HG03066 (cell line): ENCODE data around the gene FIBCD1.

Experiments
- ATAC-seq: cut with Tn5 transposase; IDR thresholded peaks from one replicate; pipeline ENCODE4 v1.9.1; 2021; ENCODE audit warnings: low read depth; ENCODE audit not compliant: unreplicated experiment

FIBCD1 gene

DNA sequence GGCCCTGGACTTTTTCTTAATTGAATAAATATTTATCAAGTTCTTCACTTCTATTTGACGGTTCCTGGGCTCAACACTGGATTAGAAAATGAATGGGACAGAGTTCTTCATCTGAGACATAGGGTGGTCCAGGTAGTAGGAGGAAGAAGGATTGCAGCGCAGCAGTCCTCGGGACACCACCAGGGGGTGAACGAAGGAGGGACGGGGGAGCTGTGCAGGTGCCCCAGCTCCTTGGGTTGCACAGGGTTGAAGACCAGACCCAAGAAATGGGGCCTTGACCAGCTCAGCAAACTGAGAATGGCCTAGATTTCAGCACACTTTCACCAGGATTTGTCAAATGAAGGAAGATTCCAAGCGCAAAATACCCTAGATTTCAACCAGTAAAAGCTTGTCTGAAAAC lies 74.5 kb downstream of the FIBCD1 start:
- no peak for ATAC-seq

DNA sequence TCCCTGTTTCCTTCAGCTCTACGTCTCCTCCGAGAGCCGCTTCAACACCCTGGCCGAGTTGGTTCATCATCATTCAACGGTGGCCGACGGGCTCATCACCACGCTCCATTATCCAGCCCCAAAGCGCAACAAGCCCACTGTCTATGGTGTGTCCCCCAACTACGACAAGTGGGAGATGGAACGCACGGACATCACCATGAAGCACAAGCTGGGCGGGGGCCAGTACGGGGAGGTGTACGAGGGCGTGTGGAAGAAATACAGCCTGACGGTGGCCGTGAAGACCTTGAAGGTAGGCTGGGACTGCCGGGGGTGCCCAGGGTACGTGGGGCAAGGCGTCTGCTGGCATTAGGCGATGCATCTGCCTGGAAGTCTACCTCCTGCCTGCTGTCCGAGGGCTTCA lies 76.3 kb downstream of the FIBCD1 start:
- no peak for ATAC-seq

DNA sequence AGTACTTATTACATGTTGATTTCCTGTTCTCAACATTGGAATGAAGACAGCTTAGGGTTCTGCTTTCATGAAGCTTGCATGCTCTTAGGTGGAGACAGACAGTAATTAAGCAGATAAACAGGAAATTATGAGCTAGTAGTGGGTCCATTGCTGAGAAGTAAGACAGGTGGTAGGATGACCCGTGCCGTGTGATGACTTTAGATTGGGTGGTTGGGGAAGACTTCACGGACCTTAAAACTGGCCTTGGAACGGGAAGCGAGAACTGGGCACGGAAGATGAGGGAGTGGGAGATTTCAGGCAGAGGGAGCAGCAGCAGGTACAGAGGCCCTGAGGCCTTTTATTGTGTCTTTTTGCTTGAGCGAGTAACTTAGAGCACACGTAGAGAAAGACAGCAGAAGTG lies 76.8 kb downstream of the FIBCD1 start:
- no peak for ATAC-seq

DNA sequence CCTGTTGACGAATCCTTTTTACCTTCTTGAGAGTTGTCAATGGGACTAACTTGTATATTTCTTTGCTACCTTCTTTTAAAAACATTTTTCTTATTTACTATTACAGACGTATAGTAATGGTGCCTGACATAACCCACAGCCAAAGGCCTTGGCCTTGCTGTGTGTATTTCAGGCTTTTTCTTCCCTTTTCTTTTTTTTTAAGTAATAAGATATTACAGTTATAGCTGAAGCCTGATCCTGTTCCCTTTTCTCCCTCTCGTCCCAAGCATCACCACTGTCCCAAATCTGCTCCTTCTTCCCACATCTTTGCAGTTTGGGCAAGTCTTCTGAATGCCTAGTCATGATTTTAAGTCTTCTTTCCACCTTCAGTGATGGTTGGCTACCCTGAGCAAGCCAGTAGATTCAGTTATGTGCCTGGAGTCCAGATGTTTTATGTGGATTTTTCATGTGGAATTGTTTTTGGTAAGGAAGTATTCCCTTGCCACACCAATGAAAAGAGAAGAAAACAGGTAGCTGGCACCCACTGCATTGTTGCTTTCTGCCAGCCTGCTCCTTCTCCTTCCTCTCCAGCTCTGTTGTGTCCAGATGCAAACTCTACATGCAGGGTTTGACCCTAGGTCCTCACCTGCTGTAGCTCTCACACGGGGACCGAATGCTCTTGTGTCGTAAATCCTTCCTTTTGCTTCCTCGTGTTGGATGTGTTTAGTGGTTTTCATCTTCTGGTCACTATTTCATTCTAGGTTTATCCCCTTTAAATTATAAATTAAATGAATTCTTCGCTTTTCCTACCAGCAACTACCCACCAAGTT lies 77.5 kb downstream of the FIBCD1 start:
- no peak for ATAC-seq

DNA sequence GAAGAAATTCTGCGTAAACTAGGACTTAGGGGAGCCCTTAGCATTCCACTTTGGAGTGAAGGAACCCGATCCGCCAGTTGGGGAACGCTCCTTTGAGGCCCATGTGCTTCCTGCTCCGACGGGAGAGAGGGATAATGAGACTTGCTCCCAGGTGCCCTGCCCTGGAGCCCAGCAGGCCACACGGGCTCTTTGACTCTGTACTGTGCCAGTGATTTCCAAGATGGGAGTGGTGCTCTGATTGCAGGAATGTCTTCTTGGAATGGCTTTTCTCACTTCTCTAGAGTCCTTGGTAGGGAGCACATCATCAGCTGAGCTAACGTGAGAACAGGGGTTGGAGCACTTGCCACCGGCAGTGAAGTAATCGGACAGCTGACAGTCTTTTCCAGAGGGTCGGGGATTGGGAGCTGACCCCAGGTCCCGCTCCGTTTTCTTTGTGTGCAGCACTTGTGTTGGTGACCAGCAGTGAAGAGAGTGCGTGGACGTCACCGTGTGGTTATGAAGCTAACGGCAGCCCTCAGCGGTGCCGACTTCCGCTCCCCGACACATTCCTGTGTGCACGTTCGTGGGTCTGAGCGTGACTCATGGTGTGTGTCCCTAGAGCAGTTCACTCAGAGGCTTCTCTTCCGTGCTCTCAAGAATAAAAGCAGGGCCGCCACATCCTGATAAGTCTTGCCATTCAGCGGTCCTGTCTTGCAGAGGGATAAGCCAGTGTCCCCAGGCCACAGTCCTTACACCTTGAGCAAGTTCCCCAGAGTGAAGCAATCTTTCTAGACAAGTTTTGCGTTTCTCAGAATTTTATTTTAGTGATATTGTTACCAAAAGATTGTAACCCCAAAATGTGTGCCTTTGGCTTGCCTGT lies 78.4 kb downstream of the FIBCD1 start:
- ATAC-seq, result no peak

DNA sequence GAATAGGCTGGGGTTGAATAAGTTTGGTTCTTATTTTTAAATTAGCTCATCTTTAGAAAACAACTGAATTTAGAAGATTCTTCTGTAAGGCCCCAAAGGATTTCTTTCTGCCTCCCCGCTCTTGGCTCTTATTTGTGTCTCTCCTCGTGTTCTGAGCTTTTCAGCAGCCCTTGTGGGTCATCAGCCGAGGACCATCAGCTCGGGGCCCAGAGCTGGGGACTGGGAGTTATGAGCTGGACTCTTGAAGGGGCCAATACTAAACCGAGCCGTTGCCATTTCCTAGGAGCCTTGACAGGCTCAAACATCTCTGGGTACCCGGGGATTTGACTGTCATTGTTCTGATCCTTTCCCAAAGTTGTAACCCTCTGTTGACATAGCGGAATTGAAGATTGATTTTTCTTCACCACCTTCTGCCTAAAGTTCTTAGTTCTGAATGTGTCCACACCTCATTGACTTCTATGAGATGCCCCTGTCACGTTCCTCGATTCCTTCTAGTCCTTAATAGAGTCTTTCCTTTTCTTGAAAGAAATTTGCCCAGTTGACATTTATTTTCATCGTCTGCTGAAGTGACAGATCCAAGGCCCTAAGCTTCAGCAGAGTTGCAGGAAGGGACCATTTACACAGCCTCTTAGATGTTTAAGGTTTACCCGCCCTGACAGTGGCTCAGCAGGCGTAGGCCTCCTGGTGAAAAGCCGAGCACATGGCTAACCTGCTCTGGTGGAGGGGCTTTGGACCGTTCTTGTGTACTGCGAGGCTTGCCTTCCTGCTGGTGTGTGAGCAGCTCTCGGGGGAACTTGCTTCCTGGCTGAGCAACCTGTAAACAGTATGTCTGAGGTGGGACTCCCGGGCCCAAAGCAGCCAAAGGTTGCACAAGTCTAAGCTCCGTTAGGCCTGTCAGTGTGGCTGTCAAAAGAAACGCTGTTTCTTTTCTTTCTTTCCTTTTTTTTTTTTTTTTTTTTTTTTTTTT lies 80.0 kb downstream of the FIBCD1 start:
- ATAC-seq, result no peak

DNA sequence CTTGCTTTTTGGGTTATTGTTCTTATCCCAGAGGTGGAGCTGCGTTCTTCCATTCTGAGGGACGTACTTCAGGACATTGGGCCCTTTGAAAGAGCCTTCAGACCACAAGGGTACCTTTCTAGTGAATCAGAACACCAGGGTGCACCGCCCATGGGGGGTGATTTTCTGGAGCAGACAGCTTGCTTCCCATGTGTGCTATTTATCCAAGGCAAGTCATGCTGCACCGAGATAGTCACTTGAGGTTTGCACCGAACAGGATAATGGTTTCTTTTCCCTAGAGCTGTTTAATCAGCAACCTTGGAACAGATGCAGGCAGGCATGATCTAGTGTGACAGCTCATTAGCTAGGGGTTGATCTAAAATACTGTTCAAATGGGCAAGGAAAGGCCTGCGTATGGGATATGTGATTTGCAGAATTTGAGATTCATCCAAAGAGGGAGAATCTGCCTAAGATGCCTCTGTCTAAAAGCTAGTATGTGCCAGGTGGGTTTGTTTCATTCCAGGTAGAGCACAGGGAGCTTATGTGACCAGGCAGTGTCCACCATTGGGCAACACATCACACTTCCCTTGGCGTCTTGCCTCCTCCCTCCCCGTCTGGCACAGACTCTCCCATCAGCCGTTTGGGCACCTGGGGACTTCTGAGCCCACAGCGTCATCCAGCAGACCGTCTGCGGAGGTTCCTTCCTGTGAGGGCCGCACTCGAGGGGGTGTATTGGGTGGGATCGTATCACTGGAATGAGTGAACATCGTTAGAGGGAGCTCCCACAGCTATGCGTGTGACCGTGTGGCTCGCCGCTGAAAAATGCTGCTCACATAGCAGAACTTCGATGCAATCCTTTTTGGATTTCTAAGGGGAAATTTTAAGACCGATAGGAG lies 80.9 kb downstream of the FIBCD1 start:
- ATAC-seq, result no peak

DNA sequence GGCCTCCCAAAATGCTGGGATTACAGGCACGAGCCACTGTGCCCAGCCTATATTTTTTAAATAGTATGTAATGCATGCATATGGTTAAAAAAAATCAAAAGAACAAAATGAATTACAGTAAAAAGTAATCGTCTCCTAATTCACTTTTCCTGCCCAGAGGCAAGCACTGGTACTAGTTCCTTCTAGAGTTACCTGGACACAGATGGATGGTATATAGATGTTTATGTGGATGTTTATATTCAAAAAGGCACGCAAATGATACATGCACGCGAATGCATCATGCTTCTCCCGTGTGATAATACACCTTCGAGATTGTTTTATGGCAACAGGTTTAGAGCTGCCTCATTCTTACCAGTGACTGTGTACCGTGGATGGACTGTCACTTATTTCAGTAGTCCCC lies 82.6 kb downstream of the FIBCD1 start:
- ATAC-seq, result no peak

DNA sequence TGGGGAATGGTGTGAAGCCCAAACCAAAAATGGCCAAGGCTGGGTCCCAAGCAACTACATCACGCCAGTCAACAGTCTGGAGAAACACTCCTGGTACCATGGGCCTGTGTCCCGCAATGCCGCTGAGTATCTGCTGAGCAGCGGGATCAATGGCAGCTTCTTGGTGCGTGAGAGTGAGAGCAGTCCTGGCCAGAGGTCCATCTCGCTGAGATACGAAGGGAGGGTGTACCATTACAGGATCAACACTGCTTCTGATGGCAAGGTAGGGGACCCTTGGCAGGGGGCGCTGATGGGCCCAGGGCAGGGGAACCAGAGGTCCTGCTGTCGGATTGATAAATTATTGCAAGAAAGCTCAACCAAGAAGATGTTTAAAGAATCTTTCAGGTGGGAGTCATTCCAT lies 84.2 kb downstream of the FIBCD1 start:
- no peak for ATAC-seq

DNA sequence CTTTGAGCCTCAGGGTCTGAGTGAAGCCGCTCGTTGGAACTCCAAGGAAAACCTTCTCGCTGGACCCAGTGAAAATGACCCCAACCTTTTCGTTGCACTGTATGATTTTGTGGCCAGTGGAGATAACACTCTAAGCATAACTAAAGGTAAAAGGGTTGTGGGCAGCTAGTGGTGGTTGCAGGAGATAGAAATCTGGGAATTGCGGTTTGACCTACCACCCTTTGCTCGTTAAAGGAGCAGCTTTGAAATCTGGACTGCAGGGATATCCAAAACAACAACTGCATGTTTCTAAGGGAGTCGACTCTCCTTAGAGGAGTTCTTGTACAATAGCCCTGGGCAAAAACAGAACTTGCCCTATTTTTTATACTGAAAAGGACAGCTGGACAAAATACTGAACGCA lies 85.0 kb downstream of the FIBCD1 start:
- ATAC-seq, result no peak

DNA sequence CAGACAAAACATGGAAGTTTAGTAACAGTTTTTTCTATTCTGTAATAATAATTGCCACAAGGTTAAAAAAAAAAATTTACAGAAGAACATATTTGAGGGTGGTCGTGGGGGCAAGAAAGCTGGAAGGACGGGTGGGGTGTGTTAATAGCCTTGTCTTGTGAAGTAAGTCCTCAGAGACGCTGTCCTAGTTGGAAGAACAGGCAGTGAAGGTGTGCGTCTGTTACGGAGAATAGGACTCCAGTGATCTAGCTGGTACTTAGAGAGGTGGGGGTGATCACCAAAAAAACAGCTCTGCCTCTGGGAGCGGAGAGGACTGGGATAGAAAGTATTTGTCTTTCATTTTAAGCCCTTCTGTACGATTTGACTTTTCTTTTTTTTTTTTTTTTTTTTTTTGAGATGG lies 86.2 kb downstream of the FIBCD1 start:
- no peak for ATAC-seq
